ENCODE results near the gene PARD3B.

Gene PARD3B

GRCh38 chr2:205377324-205377723 lies 832.0 kb downstream of the PARD3B start:
- no peak for DNase-seq

- no peak for DNase-seq
Measured at GRCh38 chr2:205383601-205384000, 838.3 kb downstream of the PARD3B start.

- DNase-seq = no peak
Measured at GRCh38 chr2:205386109-205386508, 840.8 kb downstream of the PARD3B start.

- no peak for DNase-seq
Measured at GRCh38 chr2:205387350-205388055, 842.2 kb downstream of the PARD3B start.

- no peak for DNase-seq
Measured at GRCh38 chr2:205390866-205391265, 845.6 kb downstream of the PARD3B start.

GRCh38 chr2:205401511-205401910 lies 856.2 kb downstream of the PARD3B start:
- DNase-seq = no peak

GRCh38 chr2:205402011-205402410 lies 856.7 kb downstream of the PARD3B start:
- DNase-seq = no peak

GRCh38 chr2:205403244-205403825 lies 858.1 kb downstream of the PARD3B start:
- DNase-seq = no peak

GRCh38 chr2:205405194-205405593 lies 859.9 kb downstream of the PARD3B start:
- DNase-seq = no peak

GRCh38 chr2:205405752-205406151 lies 860.5 kb downstream of the PARD3B start:
- no peak for DNase-seq

- DNase-seq = no peak
Measured at GRCh38 chr2:205407984-205408383, 862.7 kb downstream of the PARD3B start.

GRCh38 chr2:205408696-205409095 lies 863.4 kb downstream of the PARD3B start:
- DNase-seq = no peak

GRCh38 chr2:205409411-205409810 lies 864.1 kb downstream of the PARD3B start:
- DNase-seq = no peak

- DNase-seq = no peak
Measured at GRCh38 chr2:205411558-205411957, 866.3 kb downstream of the PARD3B start.

- no peak for DNase-seq
Measured at GRCh38 chr2:205424326-205424725, 879.1 kb downstream of the PARD3B start.

GRCh38 chr2:205425102-205425501 lies 879.8 kb downstream of the PARD3B start:
- DNase-seq = no peak

- no peak for DNase-seq
Measured at GRCh38 chr2:205427112-205427511, 881.8 kb downstream of the PARD3B start.

GRCh38 chr2:205428811-205429210 lies 883.5 kb downstream of the PARD3B start:
- DNase-seq = no peak

- DNase-seq = no peak
Measured at GRCh38 chr2:205435970-205436369, 890.7 kb downstream of the PARD3B start.

- DNase-seq = no peak
Measured at GRCh38 chr2:205438241-205438640, 893.0 kb downstream of the PARD3B start.

- no peak for DNase-seq
Measured at GRCh38 chr2:205439621-205440020, 894.3 kb downstream of the PARD3B start.

GRCh38 chr2:205441524-205441923 lies 896.2 kb downstream of the PARD3B start:
- no peak for DNase-seq

GRCh38 chr2:205448189-205448588 lies 902.9 kb downstream of the PARD3B start:
- no peak for DNase-seq

- DNase-seq = no peak
Measured at GRCh38 chr2:205451901-205452512, 906.7 kb downstream of the PARD3B start.

Measured in SHP77 (cell line).